HL-60/S4 (cell line): Measurements from ENCODE around the gene LATS2.

Source experiments
- in situ Hi-C: fragments of 300-500 bp; cut with MboI; formaldehyde crosslinking; loops from 2 replicates; pipeline ENCODE4 v1.14.3; 2022; ENCODE audit warnings: low sequenced_read_pairs

The LATS2 gene

DNA sequence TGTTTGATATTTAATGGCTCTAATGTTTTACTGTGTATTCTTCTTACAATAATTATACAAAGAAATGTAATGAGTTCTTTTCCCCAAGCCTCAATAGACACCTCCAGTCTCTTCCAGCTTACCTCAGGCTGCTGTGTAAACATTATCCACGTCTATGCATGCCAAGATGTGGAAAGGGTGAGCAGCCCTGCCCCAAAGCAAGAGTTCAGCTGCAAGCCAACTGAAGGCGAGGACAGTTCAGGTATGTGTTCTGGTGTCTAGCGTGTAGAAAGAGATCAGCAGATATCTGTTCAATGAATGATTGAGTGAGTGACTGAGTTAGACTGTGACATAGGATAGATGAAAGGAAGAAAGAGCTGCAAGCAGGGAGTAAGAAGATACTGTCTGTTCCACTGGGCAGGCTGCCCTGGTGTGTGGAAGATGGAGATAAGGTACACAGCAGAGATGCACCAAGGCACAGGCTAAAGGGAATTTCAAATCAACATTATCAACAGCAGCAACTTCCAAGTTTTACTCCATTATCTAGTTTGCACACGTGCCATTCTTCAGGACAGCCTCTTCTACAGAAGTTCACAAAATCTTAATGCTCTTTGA, 66.0 kb downstream of the LATS2 start:
- in situ Hi-C loops, result no loop called here

DNA sequence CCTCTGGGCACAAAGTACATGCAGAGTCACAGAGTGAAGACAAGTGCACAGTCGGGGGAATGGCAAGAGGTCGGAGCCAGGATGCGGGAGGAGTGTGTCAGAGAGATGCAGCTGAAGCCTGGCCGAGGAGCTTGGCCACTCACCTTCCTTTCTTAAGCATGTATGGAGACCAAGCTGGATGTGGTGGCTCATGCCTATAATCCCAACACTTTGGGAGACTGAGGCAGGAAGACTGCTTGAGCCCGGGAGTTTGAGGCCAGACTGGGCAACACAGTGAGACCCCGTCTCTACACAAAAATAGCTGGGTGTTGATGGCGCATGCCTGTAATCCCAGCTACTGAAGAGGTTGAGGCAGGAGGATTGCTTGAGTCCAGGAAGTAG, 67.0 kb downstream of the LATS2 start:
- in situ Hi-C loops, result no loop called here

- in situ Hi-C loops, result no loop called here
These were observed 67.5 kb downstream of the LATS2 start for GRCh38 chr13:20993661-20994440.

GRCh38 chr13:20993211-20993610, 68.2 kb downstream of the LATS2 start:
- in situ Hi-C loops, result no loop called here

GRCh38 chr13:20991741-20992520, 69.5 kb downstream of the LATS2 start:
- in situ Hi-C loops, result no loop called here

- in situ Hi-C loops, result no loop called here
These were observed 70.4 kb downstream of the LATS2 start for GRCh38 chr13:20990910-20991525.

- in situ Hi-C loops, result no loop called here
These were observed 71.6 kb downstream of the LATS2 start for GRCh38 chr13:20989656-20990321.

- in situ Hi-C loops, result no loop called here
These were observed 72.3 kb downstream of the LATS2 start for GRCh38 chr13:20988909-20989655.

GRCh38 chr13:20988033-20988908, 73.1 kb downstream of the LATS2 start:
- in situ Hi-C loops, result no loop called here

GRCh38 chr13:20987599-20987998, 73.8 kb downstream of the LATS2 start:
- in situ Hi-C loops, result no loop called here

DNA sequence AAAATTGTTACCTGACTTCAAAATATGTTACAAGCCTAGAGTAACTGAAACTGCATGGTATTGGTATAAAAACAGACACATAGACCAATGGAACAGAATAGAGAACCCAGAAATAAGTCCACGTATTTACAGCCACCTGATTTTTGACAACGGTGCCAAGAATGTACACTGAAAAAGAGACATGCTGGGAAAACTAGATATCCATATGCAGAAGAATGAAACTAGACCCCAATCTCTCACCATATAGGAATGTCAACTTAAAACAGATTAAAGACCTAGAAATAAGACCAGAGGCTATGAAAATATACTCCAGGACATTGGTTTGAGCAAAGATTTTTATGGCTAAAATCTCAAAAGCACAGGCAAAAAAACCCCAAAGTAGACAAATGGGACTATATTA, 76.5 kb downstream of the LATS2 start:
- in situ Hi-C loops, result no loop called here

DNA sequence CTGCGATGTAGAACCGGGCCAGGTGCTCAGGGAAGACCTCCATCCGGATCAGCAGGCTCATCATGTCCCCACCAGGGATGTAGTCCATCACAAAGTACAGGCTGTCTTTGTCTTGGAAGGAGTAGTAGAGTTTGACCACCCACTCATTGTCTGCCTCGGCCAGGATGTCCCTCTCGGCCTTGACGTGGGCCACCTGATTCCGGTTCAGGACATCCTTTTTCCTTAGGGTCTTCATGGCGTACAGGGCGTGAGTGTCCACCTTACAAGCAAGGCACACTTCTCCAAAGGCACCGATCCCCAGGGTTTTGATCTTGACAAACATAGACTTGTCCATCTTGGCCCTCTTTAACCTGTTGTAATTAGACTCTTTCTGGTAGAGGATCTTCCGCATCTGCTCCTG, 78.0 kb downstream of the LATS2 start:
- in situ Hi-C loops, result no loop called here

DNA sequence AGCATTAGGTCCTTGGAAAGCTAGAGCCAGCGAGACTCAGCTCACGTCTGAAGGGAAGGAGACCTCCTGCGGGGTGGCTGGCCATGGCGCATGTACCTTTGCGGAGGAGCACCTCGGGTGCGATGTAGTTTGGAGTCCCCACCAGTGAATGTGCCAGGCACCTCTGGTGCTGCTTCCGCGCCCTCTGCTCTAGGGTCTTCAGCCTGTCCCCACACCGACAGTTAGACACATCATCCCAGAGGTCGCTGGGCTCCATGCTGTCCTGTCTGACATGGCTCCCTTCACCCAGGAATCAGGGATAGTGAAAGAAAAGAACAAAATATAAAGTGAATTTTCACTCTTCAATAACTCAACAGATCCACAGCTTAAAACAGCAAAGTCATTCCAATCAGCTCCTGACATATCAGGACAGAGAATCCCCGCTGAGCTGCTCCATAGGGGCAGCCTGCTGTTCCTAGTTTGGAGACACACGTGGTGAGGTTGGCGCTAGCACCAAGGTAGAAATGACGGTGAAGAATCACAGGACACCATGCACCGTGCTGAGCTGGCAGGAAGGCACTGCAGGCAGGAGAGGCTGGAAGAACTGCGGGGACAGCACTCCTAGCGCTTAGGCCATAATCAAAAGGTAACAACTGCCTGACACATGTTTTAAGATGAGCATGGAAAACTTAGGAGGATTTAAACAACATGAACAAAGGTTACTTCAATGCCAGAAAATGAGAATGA, 79.9 kb downstream of the LATS2 start:
- in situ Hi-C loops, result no loop called here

DNA sequence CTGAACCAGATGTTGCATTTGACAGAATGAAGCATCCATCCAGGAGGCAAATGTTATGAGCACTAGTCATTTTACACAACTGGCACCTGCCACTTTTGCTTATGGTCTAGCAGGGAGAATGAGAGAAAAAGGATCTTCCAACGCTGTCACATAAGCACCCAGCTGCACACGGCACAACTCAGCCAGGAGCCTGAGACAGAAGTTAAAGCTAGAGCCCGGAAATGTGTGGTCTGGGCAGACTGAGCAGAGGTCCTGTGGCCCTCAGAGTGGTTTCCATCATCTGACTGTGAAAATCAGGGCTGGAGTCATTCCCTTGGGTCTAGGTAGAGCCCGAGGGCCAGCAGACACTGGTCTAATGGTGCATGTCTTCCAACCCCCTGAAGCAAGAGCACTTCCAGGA, 80.5 kb downstream of the LATS2 start:
- in situ Hi-C loops, result no loop called here

DNA sequence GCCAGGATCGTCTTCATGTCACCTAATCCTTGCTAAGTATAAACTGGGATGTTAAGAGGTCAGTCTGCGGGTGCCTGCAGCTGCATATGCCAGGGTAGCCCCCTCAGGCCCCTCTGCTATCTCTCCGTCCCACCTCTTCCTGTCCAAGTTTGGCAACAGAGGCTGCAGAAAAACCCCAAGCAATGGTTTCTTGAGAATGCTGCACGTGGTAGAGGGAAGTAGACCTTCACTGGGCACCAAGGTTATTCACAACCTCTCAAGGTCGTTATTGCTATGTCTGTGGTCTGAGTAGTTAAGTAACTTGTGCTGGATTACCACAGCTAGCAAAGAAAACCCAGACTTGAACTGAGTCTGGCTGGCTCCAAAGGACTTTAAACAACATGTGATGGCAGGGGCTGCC, 81.0 kb downstream of the LATS2 start:
- in situ Hi-C loops, result no loop called here

DNA sequence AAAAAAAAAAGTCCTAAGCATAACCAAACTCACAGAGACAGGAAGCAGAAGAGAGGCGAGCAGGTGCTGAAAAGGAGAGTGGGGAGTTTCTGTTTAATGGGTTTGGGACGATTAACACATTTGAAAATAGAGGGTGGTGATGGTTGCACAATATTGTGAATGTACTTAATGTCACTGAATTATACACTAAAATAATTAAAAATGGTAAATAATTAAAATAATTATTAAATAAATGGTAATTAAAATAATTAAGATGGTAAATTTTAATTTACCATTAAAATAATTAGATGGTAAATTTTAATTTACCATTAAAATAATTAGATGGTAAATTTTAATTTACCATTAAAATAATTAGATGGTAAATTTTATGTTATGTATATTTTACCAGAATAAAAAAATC, 84.0 kb downstream of the LATS2 start:
- in situ Hi-C loops, result no loop called here

DNA sequence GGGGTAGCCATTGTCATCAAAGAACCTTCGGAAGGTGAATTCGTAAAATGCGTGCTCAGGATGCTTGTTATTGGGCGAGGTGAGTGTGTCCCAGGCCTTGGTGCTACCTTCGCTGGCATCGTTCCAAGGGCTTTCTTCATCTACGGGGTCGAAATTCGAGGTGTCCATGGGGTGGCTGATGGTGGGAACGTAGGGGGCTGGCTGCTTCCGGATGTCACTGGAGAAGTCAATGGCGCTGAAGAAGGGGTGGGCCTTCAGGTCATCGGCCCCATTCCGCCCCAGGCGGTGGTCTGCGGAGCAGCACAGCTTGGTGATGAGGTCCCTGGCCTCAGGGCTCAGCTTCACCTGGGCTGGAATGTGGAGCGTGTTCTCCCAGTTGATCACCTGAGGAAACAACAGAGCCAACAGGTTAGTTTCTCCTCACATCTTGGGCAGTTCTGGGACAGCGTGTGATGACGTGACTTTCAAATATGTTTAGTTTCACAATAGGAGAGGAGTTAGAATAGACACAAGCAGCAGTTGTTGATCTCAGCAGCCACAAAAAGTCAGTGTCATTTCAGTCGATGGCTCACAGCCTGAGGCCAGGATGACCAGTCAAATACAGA, 86.3 kb downstream of the LATS2 start:
- in situ Hi-C loops, result no loop called here

DNA sequence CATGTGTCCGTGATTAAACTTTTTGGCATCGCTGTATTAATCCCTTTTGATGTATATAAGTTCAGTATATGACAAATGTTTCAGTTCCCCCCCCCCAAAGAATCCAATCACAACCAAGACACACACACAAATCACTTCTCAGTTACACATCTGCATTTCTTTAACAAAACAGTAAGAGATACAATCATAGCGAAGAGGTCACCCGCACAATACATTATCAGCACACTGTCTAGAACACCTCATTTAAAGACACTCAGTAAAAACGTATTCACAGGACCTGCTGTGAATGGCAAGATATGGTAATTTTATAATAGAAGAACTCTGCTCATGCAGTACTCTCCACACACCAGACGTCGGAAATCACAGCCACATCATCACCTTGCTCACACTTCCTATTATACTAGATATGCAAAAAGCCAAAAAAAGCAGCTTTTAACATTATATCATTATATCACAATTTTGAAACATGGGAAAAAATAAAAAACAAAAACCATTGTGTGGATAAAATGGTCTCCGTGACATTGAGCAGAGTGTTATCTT, 87.4 kb downstream of the LATS2 start:
- in situ Hi-C loops, result no loop called here
